Liver (tissue), 9 donors: ENCODE results near the gene FCHO2. TPM values are rescaled to one million over a fixed set of nuclear protein-coding genes. Genes with fewer than 3 reads are reported as not detected.
A peak's percentile ranks its signal among the peaks of the same experiment; 100 is the strongest.
"Not testable (repeated sequence)": the region's sequence is repeated elsewhere in the genome, so short reads cannot be mapped to it uniquely, and the experiment has no call there.

Source experiments
- DNase-seq: peaks from one replicate; pipeline ENCODE4 v3.0.0-alpha.2; 2017; ENCODE audit warnings: low spot score
- H3K27ac ChIP-seq, 2 donors: one replicate each; pipeline ENCODE4 v1.7.0; 2013; ENCODE audit warnings: inconsistent platforms in 2 of 2, low read length in 2 of 2, control low read depth in 1 of 2, low read depth in 1 of 2, mild to moderate bottlenecking in 1 of 2
- H3K27me3 ChIP-seq, 4 donors: one replicate each; pipeline versions ENCODE4 v1.6.1 to v1.7.0; 2013; ENCODE audit warnings: low read length in 3 of 4, inconsistent platforms in 1 of 4, mild to moderate bottlenecking in 1 of 4, moderate library complexity in 1 of 4; ENCODE audit not compliant: control insufficient read depth in 4 of 4, insufficient read depth in 4 of 4
- H3K36me3 ChIP-seq, 4 donors: one replicate each; pipeline versions ENCODE4 v1.6.1 to v1.7.0; 2013; ENCODE audit warnings: low read length in 3 of 4, mild to moderate bottlenecking in 3 of 4, low read depth in 1 of 4, moderate library complexity in 1 of 4; ENCODE audit not compliant: control insufficient read depth in 4 of 4, insufficient read depth in 3 of 4
- H3K4me1 ChIP-seq, 4 donors: one replicate each; pipeline versions ENCODE4 v1.6.1 to v1.7.0; 2013; ENCODE audit warnings: low read length in 3 of 4, mild to moderate bottlenecking in 3 of 4, moderate library complexity in 1 of 4; ENCODE audit not compliant: control insufficient read depth in 4 of 4, insufficient read depth in 4 of 4
- H3K4me3 ChIP-seq, 3 donors: one replicate each; pipeline versions ENCODE4 v1.6.1 to v1.7.0; 2013; ENCODE audit warnings: low read length in 3 of 3, control low read depth in 1 of 3, low read depth in 1 of 3, mild to moderate bottlenecking in 1 of 3
- H3K9ac ChIP-seq, 2 donors: one replicate each; pipeline ENCODE4 v1.7.0; 2013; ENCODE audit warnings: low read length in 2 of 2, mild to moderate bottlenecking in 2 of 2, moderate library complexity in 2 of 2, control low read depth in 1 of 2, low read depth in 1 of 2
- H3K9me3 ChIP-seq, 4 donors: one replicate each; pipeline versions ENCODE4 v1.6.1 to v1.7.0; 2013; ENCODE audit warnings: low read length in 3 of 4; ENCODE audit not compliant: control insufficient read depth in 4 of 4
- ATF3 ChIP-seq: IDR thresholded peaks from 2 replicates; pipeline ENCODE4 v1.6.1; 2016; ENCODE audit warnings: antibody characterized with exemption
- CTCF ChIP-seq: fragments of 150-350 bp; IDR thresholded peaks from 2 replicates; pipeline ENCODE4 v1.5.1; 2017; ENCODE audit warnings: improper control_type of control experiment, low read depth, low read length; ENCODE audit not compliant: missing input control
- EGR1 ChIP-seq, 2 donors: IDR thresholded peaks; 2 replicates each; pipeline ENCODE4 v1.6.1; 2016 to 2018; ENCODE audit warnings: antibody characterized with exemption in 2 of 2, low read depth in 2 of 2
- FOXA1 ChIP-seq: IDR thresholded peaks from 2 replicates; pipeline ENCODE4 v1.6.1; 2016; ENCODE audit warnings: antibody characterized with exemption
- FOXA2 ChIP-seq: IDR thresholded peaks from 2 replicates; pipeline ENCODE4 v1.6.1; 2016; ENCODE audit warnings: antibody characterized with exemption
- GABPA ChIP-seq, 2 donors: IDR thresholded peaks in 1 of 2; conservative IDR thresholded peaks in 1 of 2; 2 replicates each; pipeline ENCODE4 v1.6.1; 2016; ENCODE audit warnings: antibody characterized with exemption in 2 of 2, mild to moderate bottlenecking in 1 of 2, moderate library complexity in 1 of 2
- HNF4A ChIP-seq, 2 donors: conservative IDR thresholded peaks; 2 replicates each; pipeline ENCODE4 v1.6.1; 2016; ENCODE audit warnings: antibody characterized with exemption in 2 of 2, mild to moderate bottlenecking in 2 of 2
- HNF4G ChIP-seq: IDR thresholded peaks from 2 replicates; pipeline ENCODE4 v1.6.1; 2016; ENCODE audit warnings: antibody characterized with exemption
- JUND ChIP-seq, 2 donors: IDR thresholded peaks; 2 replicates each; pipeline ENCODE4 v1.6.1; 2016; ENCODE audit warnings: antibody characterized with exemption in 2 of 2
- MAX ChIP-seq: IDR thresholded peaks from 2 replicates; pipeline ENCODE4 v1.6.1; 2016; ENCODE audit warnings: antibody characterized with exemption
- NR2F2 ChIP-seq: IDR thresholded peaks from 2 replicates; pipeline ENCODE4 v1.6.1; 2016; ENCODE audit warnings: antibody characterized with exemption
- RAD21 ChIP-seq, 2 donors: IDR thresholded peaks; 2 replicates each; pipeline ENCODE4 v1.6.1; 2016; ENCODE audit warnings: antibody characterized with exemption in 2 of 2, mild to moderate bottlenecking in 2 of 2
- REST ChIP-seq: IDR thresholded peaks from 2 replicates; pipeline ENCODE4 v1.6.1; 2016; ENCODE audit warnings: antibody characterized with exemption, mild to moderate bottlenecking
- RXRA ChIP-seq, 2 donors: IDR thresholded peaks; 2 replicates each; pipeline ENCODE4 v1.6.1; 2017 to 2018; ENCODE audit warnings: antibody characterized with exemption in 2 of 2, mild to moderate bottlenecking in 1 of 2
- SP1 ChIP-seq: IDR thresholded peaks from 2 replicates; pipeline ENCODE4 v1.6.1; 2018; ENCODE audit warnings: antibody characterized with exemption, mild to moderate bottlenecking
- TAF1 ChIP-seq: conservative IDR thresholded peaks from 2 replicates; pipeline ENCODE4 v1.6.1; 2016; ENCODE audit warnings: antibody characterized with exemption, mild to moderate bottlenecking
- YY1 ChIP-seq: IDR thresholded peaks from 2 replicates; pipeline ENCODE4 v1.6.1; 2016; ENCODE audit warnings: antibody characterized with exemption, mild to moderate bottlenecking
- ZBTB33 ChIP-seq: IDR thresholded peaks from 2 replicates; pipeline ENCODE4 v1.6.1; 2016; ENCODE audit warnings: antibody characterized with exemption
- WGBS: extraction: QIAGEN DNeasy Blood & Tissue Kit; methylation state at CpG from one replicate; pipeline ENCODE4 v1.1.7; 2013; 5-methylcytosine and 5-hydroxymethylcytosine counted together
- polyA plus RNA-seq, 2 donors: library from polyadenylated mRNA; stranded (reverse) in 1 of 2; unstranded in 1 of 2; fragments of 200-250 nt in 1 of 2; fragments of >200 nt in 1 of 2; fragmentation: Nextera tagmentation in 1 of 2; extraction: Ambion mirVana in 1 of 2; gene quantifications; one replicate each; pipeline versions ENCODE4 v1.2.1 to v1.2.3, GENCODE V29; 2013 to 2015
- total RNA-seq, 2 donors: library from RNA; depleted of rRNA; stranded (reverse); fragments of >200 nt; gene quantifications; one replicate each; pipeline ENCODE4 v1.2.3, GENCODE V29; 2014
- donor health status: healthy.
- donor health status: healthy.
- donor health status: healthy.
- donor health status: healthy.
- donor health status: healthy.

The FCHO2 gene
- total and polyA plus RNA-seq, 4 donors = 5.3 to 37.5 (median 9.3) TPM

- TF ChIP-seq MAX = no peak
- no peak for TF ChIP-seq FOXA2
- Histone ChIP-seq H3K4me3 (no peak overlapping the region), H3K9me3 (no peaks in the 10 kb centered on the region), H3K9ac (no peak overlapping the region), H3K4me1 (peaks cover 0 to 13% (median 7%) of the 10 kb centered on the region in 4 donors), H3K27me3 (no peaks in the 10 kb centered on the region), H3K36me3 (peaks cover 0 to 8% (median 4%) of the 10 kb centered on the region in 4 donors), H3K27ac (no peak overlapping the region)
- no peak for DNase-seq
- 86% methylated on average over 2 of the region's 2 CpGs for WGBS
Measured at GRCh38 chr5:73019766-73020165, 63.9 kb downstream of the FCHO2 start.

- peaks cover 0 to 13% (median 7%) of the 10 kb centered on the region in 4 donors for H3K4me1 ChIP-seq
- TF ChIP-seq FOXA1 (no peak), JUND (IDR thresholded peaks at IDR 0.05) (peak; percentile 69 to 75), EGR1 (IDR thresholded peaks at IDR 0.05; ENCODE audit: low read depth in 2 of 2) (peak in 1 of 2 donors; percentile 64), REST (peak; percentile 43), NR2F2 (no peak), HNF4A (conservative IDR thresholded peaks at IDR 0.05) (peak; percentile 98 to 99), RXRA (IDR thresholded peaks at IDR 0.05) (peak; percentile 76 to 77), CTCF (no peak), HNF4G (peak; percentile 96), GABPA (IDR thresholded peaks at IDR 0.05 in 1 of 2, conservative IDR thresholded peaks at IDR 0.05 in 1 of 2) (peak in 1 of 2 donors; percentile 32), FOXA2 (peak; percentile 79), TAF1 (no peak), YY1 (peak; percentile 85), RAD21 (IDR thresholded peaks at IDR 0.05) (peak; percentile 26 to 43), ATF3 (peak; percentile 67), ZBTB33 (peak; percentile 74), MAX (peak; percentile 76), SP1 (peak; percentile 90)
- no peaks in the 10 kb centered on the region for H3K27me3 ChIP-seq
- H3K4me3 ChIP-seq = no peak overlapping the region
- H3K36me3 ChIP-seq = peaks cover 0 to 12% (median 4%) of the 10 kb centered on the region in 4 donors
- H3K27ac ChIP-seq = peak overlapping the region; percentile 60 to 66
- no peak overlapping the region for H3K9ac ChIP-seq
- WGBS = 31% methylated on average over 4 of the region's 4 CpGs
- H3K9me3 ChIP-seq = no peaks in the 10 kb centered on the region
- DNase-seq = no peak
Measured at GRCh38 chr5:73022471-73023169, 66.8 kb downstream of the FCHO2 start.

GRCh38 chr5:73024946-73025544 lies 69.2 kb downstream of the FCHO2 start:
- WGBS = 96% methylated on average over 9 of the region's 9 CpGs
- H3K4me3 ChIP-seq, DNase-seq, H3K36me3 ChIP-seq, H3K9ac ChIP-seq, H3K27ac ChIP-seq, H3K27me3 ChIP-seq, H3K9me3 ChIP-seq: not testable (repeated sequence)
- H3K4me1 ChIP-seq = peaks cover 0 to 13% (median 7%) of the 10 kb centered on the region in 4 donors
